ENCODE data around the gene ATRNL1. TPM values are rescaled to one million over a fixed set of nuclear protein-coding genes. Genes with fewer than 3 reads are reported as not detected.

The ATRNL1 gene
- total RNA-seq, 4 donors from 2014 or later = 4.4 to 18.4 (median 14.4) TPM

GRCh38 chr10:115427611-115428010 is 334.4 kb downstream of the ATRNL1 start:
- WGBS, 2 donors (ENCODE audit: low coverage in 1 of 2) = 64 to 89% methylated on average over 2 of the region's 2 CpGs
- in situ Hi-C loops (cut with MboI; ENCODE audit: low pct_ligation_motif_present in 1 of 4, low pct_unique_long_range_greater_than_20kb in 1 of 4, low sequenced_read_pairs in 3 of 4) = no loop called here
- intact Hi-C loops (cut with DNase I; ENCODE audit: low total_unique reads) = no loop called here

GRCh38 chr10:115432188-115432819 is 339.1 kb downstream of the ATRNL1 start:
- H3K9me3 ChIP-seq = no peaks in the 10 kb centered on the region
- no peak for DNase-seq
- no peak overlapping the region for H3K4me3 ChIP-seq
- no peaks in the 10 kb centered on the region for H3K4me1 ChIP-seq
- no peaks in the 10 kb centered on the region for H3K27me3 ChIP-seq
- 8 to 18% methylated on average over 4 of the region's 4 CpGs for WGBS, 2 donors (ENCODE audit: low coverage in 1 of 2)
- intact Hi-C loops (cut with DNase I; ENCODE audit: low total_unique reads) (no loop called here), in situ Hi-C loops (cut with MboI; ENCODE audit: low pct_ligation_motif_present in 1 of 4, low pct_unique_long_range_greater_than_20kb in 1 of 4, low sequenced_read_pairs in 3 of 4) (no loop called here)
- no peak overlapping the region for H3K27ac ChIP-seq
- TF ChIP-seq CTCF (IDR thresholded peaks at IDR 0.05) (no peak), EP300 (IDR thresholded peaks at IDR 0.05; ENCODE audit: low read depth) (no peak), POLR2AphosphoS5 (IDR thresholded peaks at IDR 0.05) (no peak), POLR2A (IDR thresholded peaks at IDR 0.05) (no peak)
- no peaks in the 10 kb centered on the region for H3K36me3 ChIP-seq

More at GRCh38 chr10:115427611-115428010, 334.4 kb downstream of the ATRNL1 start:
- Histone ChIP-seq H3K36me3 (no peaks in the 10 kb centered on the region), H3K4me1 (no peaks in the 10 kb centered on the region), H3K4me3 (no peak overlapping the region), H3K9me3 (no peaks in the 10 kb centered on the region), H3K27ac (no peak overlapping the region), H3K27me3 (no peaks in the 10 kb centered on the region)
- TF ChIP-seq EP300 (IDR thresholded peaks at IDR 0.05; ENCODE audit: low read depth) (no peak), POLR2AphosphoS5 (IDR thresholded peaks at IDR 0.05) (no peak), POLR2A (IDR thresholded peaks at IDR 0.05) (no peak)
- DNase-seq = no peak

GRCh38 chr10:115436999-115437398 is 343.8 kb downstream of the ATRNL1 start:
- Histone ChIP-seq H3K36me3 (no peaks in the 10 kb centered on the region), H3K27me3 (no peaks in the 10 kb centered on the region), H3K27ac (no peak overlapping the region), H3K4me3 (no peak overlapping the region), H3K9me3 (no peaks in the 10 kb centered on the region), H3K4me1 (no peaks in the 10 kb centered on the region)
- DNase-seq = no peak
- no peak for TF ChIP-seq CTCF (IDR thresholded peaks at IDR 0.05)
- 71 to 72% methylated on average over 2 to 3 of the region's 3 CpGs for WGBS, 2 donors (ENCODE audit: low coverage in 1 of 2)
- intact Hi-C loops (cut with DNase I; ENCODE audit: low total_unique reads) (no loop called here), in situ Hi-C loops (cut with MboI; ENCODE audit: low pct_ligation_motif_present in 1 of 4, low pct_unique_long_range_greater_than_20kb in 1 of 4, low sequenced_read_pairs in 3 of 4) (no loop called here)

GRCh38 chr10:115441907-115442545 is 348.9 kb downstream of the ATRNL1 start:
- DNase-seq = no peak
- H3K36me3 ChIP-seq = no peaks in the 10 kb centered on the region
- TF ChIP-seq POLR2AphosphoS5 (IDR thresholded peaks at IDR 0.05) = no peak
- no peak for TF ChIP-seq CTCF (IDR thresholded peaks at IDR 0.05)
- no peak for TF ChIP-seq POLR2A (IDR thresholded peaks at IDR 0.05)
- TF ChIP-seq EP300 (IDR thresholded peaks at IDR 0.05; ENCODE audit: low read depth) = no peak
- WGBS, 2 donors (ENCODE audit: low coverage in 1 of 2) = 54 to 66% methylated on average over 1 to 2 of the region's 2 CpGs
- in situ Hi-C loops (cut with MboI; ENCODE audit: low pct_ligation_motif_present in 1 of 4, low pct_unique_long_range_greater_than_20kb in 1 of 4, low sequenced_read_pairs in 3 of 4) = no loop called here
- H3K27me3 ChIP-seq = no peaks in the 10 kb centered on the region
- H3K4me3 ChIP-seq = no peak overlapping the region
- no peak overlapping the region for H3K27ac ChIP-seq
- no peaks in the 10 kb centered on the region for H3K9me3 ChIP-seq
- no peaks in the 10 kb centered on the region for H3K4me1 ChIP-seq
- intact Hi-C loops (cut with DNase I; ENCODE audit: low total_unique reads) = no loop called here
